Measurements from ENCODE around the gene IGDCC3. TPM values are rescaled to one million over a fixed set of nuclear protein-coding genes. Genes with fewer than 3 reads are reported as not detected.

Gene IGDCC3
- total and polyA plus RNA-seq, 4 experiments from 2014 or later, result not detected

- Mint-ChIP-seq H3K4me3 (no peak overlapping the region), H3K36me3 (no peaks in the 10 kb centered on the region), H3K4me1 (peaks cover 6 to 10% (median 7%) of the 10 kb centered on the region in 4 donors), H3K27ac (no peak overlapping the region), H3K27me3 (peaks cover 45 to 47% of the 10 kb centered on the region in 2 donors), H3K9me3 (no peaks in the 10 kb centered on the region)
- Histone ChIP-seq H3K27me3 (ENCODE audit: insufficient read depth, low read length) (peaks cover 11% of the 10 kb centered on the region), H3K4me1 (ENCODE audit: insufficient read depth, low read length) (no peaks in the 10 kb centered on the region), H3K4me3 (ENCODE audit: low read length in 2 of 2) (no peak overlapping the region), H3K9me3 (ENCODE audit: control insufficient read depth in 1 of 2, low read length in 2 of 2) (no peaks in the 10 kb centered on the region), H3K36me3 (ENCODE audit: insufficient read depth, low read length) (no peaks in the 10 kb centered on the region), H3K27ac (ENCODE audit: low read depth, low read length) (no peak overlapping the region)
- intact Hi-C loops (cut with micrococcal nuclease), result no loop called here
- ChIA-PET CTCF (ENCODE audit: partially characterized antibody) (no interaction called here), POLR2A (ENCODE audit: partially characterized antibody) (no interaction called here)
- DNase-seq, result no peak
Measured at GRCh38 chr15:65393091-65393490, 15.3 kb upstream of the IGDCC3 start.

- intact Hi-C loops (cut with micrococcal nuclease), result no loop called here
- H3K27me3 ChIP-seq (ENCODE audit: insufficient read depth, low read length), result peaks cover 11% of the 10 kb centered on the region
- no peaks in the 10 kb centered on the region for H3K36me3 ChIP-seq (ENCODE audit: insufficient read depth, low read length)
- H3K9me3 ChIP-seq (ENCODE audit: control insufficient read depth in 1 of 2, low read length in 2 of 2), result no peaks in the 10 kb centered on the region
- ChIA-PET POLR2A (ENCODE audit: partially characterized antibody) (no interaction called here), CTCF (ENCODE audit: partially characterized antibody) (no interaction called here)
- no peak for DNase-seq
- H3K27me3 Mint-ChIP-seq, result peaks cover 42 to 45% of the 10 kb centered on the region in 2 donors
- no peaks in the 10 kb centered on the region for H3K36me3 Mint-ChIP-seq
- H3K4me1 Mint-ChIP-seq, result peaks cover 6 to 10% (median 7%) of the 10 kb centered on the region in 4 donors
- H3K27ac Mint-ChIP-seq, result no peak overlapping the region
- no peak overlapping the region for H3K4me3 ChIP-seq (ENCODE audit: low read length in 2 of 2)
- no peaks in the 10 kb centered on the region for H3K9me3 Mint-ChIP-seq
- no peak overlapping the region for H3K27ac ChIP-seq (ENCODE audit: low read depth, low read length)
- no peaks in the 10 kb centered on the region for H3K4me1 ChIP-seq (ENCODE audit: insufficient read depth, low read length)
- no peak overlapping the region for H3K4me3 Mint-ChIP-seq
Measured at GRCh38 chr15:65392368-65392767, 14.6 kb upstream of the IGDCC3 start.

DNA sequence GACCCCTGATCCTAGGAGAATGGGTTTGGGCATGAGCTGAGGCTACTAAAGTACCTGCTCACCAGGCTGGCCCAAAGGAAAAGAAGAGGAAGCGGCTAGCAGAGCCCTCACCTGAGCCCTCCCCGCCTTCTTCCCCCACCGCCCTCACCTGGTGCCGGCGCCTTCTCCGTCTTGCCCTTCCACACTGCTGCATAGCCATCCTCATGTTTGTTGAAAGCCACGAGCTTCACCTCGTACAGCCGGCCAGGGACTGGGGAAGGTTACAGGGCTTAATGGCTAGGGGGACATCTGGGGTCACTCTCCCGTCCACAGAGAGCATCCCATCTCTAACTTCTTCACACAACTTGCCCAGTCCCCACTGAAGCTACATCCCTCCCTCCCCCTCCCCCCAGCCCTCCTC, 13.9 kb upstream of the IGDCC3 start:
- CTCF ChIA-PET (ENCODE audit: partially characterized antibody), result interaction anchor here (0.9 to 1.1 kb wide), 2 partner anchors 9 to 73 kb away, joined by 3 to 5 read pairs; no protein-coding TSS in a partner anchor
- intact Hi-C loops (cut with micrococcal nuclease), result no loop called here
- no peak for DNase-seq
- Histone ChIP-seq H3K4me1 (ENCODE audit: insufficient read depth, low read length) (no peaks in the 10 kb centered on the region), H3K27ac (ENCODE audit: low read depth, low read length) (no peak overlapping the region), H3K4me3 (ENCODE audit: low read length in 2 of 2) (no peak overlapping the region), H3K36me3 (ENCODE audit: insufficient read depth, low read length) (no peaks in the 10 kb centered on the region), H3K9me3 (ENCODE audit: control insufficient read depth in 1 of 2, low read length in 2 of 2) (no peaks in the 10 kb centered on the region), H3K27me3 (ENCODE audit: insufficient read depth, low read length) (peaks cover 11% of the 10 kb centered on the region)
- H3K27ac Mint-ChIP-seq, result no peak overlapping the region
- no peak overlapping the region for H3K4me3 Mint-ChIP-seq
- H3K36me3 Mint-ChIP-seq, result no peaks in the 10 kb centered on the region
- peaks cover 0 to 1% (median 0%) of the 10 kb centered on the region in 8 donors for H3K9me3 Mint-ChIP-seq
- POLR2A ChIA-PET (ENCODE audit: partially characterized antibody), result no interaction called here
- peaks cover 37 to 39% of the 10 kb centered on the region in 2 donors for H3K27me3 Mint-ChIP-seq
- H3K4me1 Mint-ChIP-seq, result peaks cover 4 to 6% (median 5%) of the 10 kb centered on the region in 4 donors

DNA sequence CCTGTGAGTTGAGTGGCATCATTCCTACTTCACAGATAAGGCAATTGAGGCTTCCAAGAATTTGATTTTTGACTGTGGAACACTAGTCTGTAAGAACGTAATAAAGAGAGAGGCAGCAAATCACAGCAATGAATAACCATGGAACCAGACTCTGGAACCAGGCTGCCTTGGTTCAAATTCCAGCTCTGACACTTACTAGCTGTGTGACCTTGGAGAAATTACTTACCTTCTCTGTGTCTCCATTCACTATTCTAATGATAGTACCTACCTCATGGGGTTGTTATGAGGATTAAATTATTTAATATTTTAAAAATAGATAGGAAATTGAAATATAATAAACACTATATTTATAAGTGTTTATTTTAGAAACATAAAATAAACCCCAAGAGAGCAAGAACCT, 12.6 kb upstream of the IGDCC3 start:
- Mint-ChIP-seq H3K4me1 (peaks cover 0 to 4% (median 2%) of the 10 kb centered on the region in 4 donors), H3K27me3 (peaks cover 33% of the 10 kb centered on the region in 2 donors), H3K27ac (no peak overlapping the region), H3K4me3 (no peak overlapping the region), H3K36me3 (no peaks in the 10 kb centered on the region), H3K9me3 (peaks cover 0 to 2% (median 0%) of the 10 kb centered on the region in 8 donors)
- Histone ChIP-seq H3K4me3 (ENCODE audit: low read length in 2 of 2) (no peak overlapping the region), H3K9me3 (ENCODE audit: control insufficient read depth in 1 of 2, low read length in 2 of 2) (no peaks in the 10 kb centered on the region), H3K36me3 (ENCODE audit: insufficient read depth, low read length) (no peaks in the 10 kb centered on the region), H3K27me3 (ENCODE audit: insufficient read depth, low read length) (peaks cover 9% of the 10 kb centered on the region), H3K27ac (ENCODE audit: low read depth, low read length) (no peak overlapping the region), H3K4me1 (ENCODE audit: insufficient read depth, low read length) (peaks cover under 1% of the 10 kb centered on the region)
- intact Hi-C loops (cut with micrococcal nuclease), result no loop called here
- POLR2A ChIA-PET (ENCODE audit: partially characterized antibody), result no interaction called here
- CTCF ChIA-PET (ENCODE audit: partially characterized antibody), result interaction anchor here (0.8 to 1.1 kb wide), 2 partner anchors 9 to 72 kb away, joined by 3 to 5 read pairs; no protein-coding TSS in a partner anchor
- DNase-seq, result no peak

GRCh38 chr15:65389226-65389625, 11.4 kb upstream of the IGDCC3 start:
- POLR2A ChIA-PET (ENCODE audit: partially characterized antibody), result no interaction called here
- H3K9me3 ChIP-seq (ENCODE audit: control insufficient read depth in 1 of 2, low read length in 2 of 2), result no peaks in the 10 kb centered on the region
- no peaks in the 10 kb centered on the region for H3K36me3 Mint-ChIP-seq
- intact Hi-C loops (cut with micrococcal nuclease), result no loop called here
- H3K27ac Mint-ChIP-seq, result no peak overlapping the region
- H3K27me3 ChIP-seq (ENCODE audit: insufficient read depth, low read length), result no peaks in the 10 kb centered on the region
- H3K36me3 ChIP-seq (ENCODE audit: insufficient read depth, low read length), result no peaks in the 10 kb centered on the region
- H3K4me3 Mint-ChIP-seq, result no peak overlapping the region
- peaks cover 11% of the 10 kb centered on the region for H3K4me1 ChIP-seq (ENCODE audit: insufficient read depth, low read length)
- CTCF ChIA-PET (ENCODE audit: partially characterized antibody), result interaction anchor here (1.6 to 1.7 kb wide), 2 partner anchors 68 to 70 kb away, joined by 4 to 7 read pairs; no protein-coding TSS in a partner anchor
- H3K9me3 Mint-ChIP-seq, result peaks cover 0 to 2% (median 0%) of the 10 kb centered on the region in 8 donors
- no peak overlapping the region for H3K27ac ChIP-seq (ENCODE audit: low read depth, low read length)
- no peak for DNase-seq
- H3K4me3 ChIP-seq (ENCODE audit: low read length in 2 of 2), result no peak overlapping the region
- peaks cover 2 to 15% (median 5%) of the 10 kb centered on the region in 4 donors for H3K4me1 Mint-ChIP-seq
- peaks cover 22 to 25% of the 10 kb centered on the region in 2 donors for H3K27me3 Mint-ChIP-seq

DNA sequence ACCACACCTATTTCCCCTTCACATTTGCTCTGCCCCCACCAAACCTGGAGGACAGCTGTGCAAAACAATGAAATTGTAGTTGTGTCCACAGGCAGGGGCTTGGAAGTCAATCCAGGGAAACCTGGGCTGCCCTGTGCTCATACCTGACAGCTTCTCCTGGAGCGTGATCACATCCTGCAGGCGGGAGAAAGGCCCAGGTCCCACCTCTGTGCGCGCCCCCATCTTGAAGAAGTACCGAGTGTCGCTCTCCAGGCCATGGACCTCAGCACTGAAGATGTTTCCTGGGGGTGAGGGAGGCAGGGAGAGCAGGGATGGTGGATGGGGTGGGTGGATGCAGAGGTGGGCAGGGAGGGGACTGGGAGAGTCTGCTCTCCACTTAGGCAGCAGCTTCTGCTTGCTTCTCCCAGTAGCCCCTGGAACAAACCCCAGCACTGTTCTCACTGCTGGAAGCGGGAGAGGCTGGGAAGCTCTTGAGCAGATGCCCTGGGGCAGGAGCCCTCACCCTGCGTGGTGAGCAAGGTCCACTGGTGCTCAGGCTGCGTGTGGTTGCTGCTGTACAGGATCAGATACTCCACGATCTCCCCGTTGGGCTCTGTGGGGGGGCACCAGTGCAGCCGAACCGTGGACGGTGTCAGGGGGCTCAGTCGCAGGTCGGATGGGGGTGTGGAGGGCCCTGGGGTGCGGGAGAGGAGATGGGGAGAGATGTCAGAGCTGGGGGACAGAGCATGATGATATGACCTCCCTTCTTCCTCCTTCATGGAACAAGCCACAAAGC, 10.7 kb upstream of the IGDCC3 start:
- DNase-seq, result no peak
- POLR2A ChIA-PET (ENCODE audit: partially characterized antibody), result no interaction called here

GRCh38 chr15:65386886-65387285, 9.1 kb upstream of the IGDCC3 start:
- Mint-ChIP-seq H3K4me3 (no peak overlapping the region), H3K4me1 (peaks cover 2 to 17% (median 5%) of the 10 kb centered on the region in 4 donors), H3K27me3 (peaks cover 6 to 10% of the 10 kb centered on the region in 2 donors), H3K36me3 (no peaks in the 10 kb centered on the region), H3K9me3 (peaks cover 0 to 2% (median 0%) of the 10 kb centered on the region in 8 donors), H3K27ac (no peak overlapping the region)
- Histone ChIP-seq H3K9me3 (ENCODE audit: control insufficient read depth in 1 of 2, low read length in 2 of 2) (no peaks in the 10 kb centered on the region), H3K27ac (ENCODE audit: low read depth, low read length) (no peak overlapping the region), H3K4me3 (ENCODE audit: low read length in 2 of 2) (no peak overlapping the region), H3K4me1 (ENCODE audit: insufficient read depth, low read length) (peaks cover 11% of the 10 kb centered on the region), H3K27me3 (ENCODE audit: insufficient read depth, low read length) (no peaks in the 10 kb centered on the region), H3K36me3 (ENCODE audit: insufficient read depth, low read length) (no peaks in the 10 kb centered on the region)
- no peak for DNase-seq
- intact Hi-C loops (cut with micrococcal nuclease), result no loop called here
- POLR2A ChIA-PET (ENCODE audit: partially characterized antibody), result no interaction called here
- CTCF ChIA-PET (ENCODE audit: partially characterized antibody), result interaction anchor here (0.9 to 7.8 kb wide), 6 partner anchors 12 to 67 kb away, joined by 3 to 145 read pairs (median 3); no protein-coding TSS in a partner anchor

More for the DNA sequence above, 10.7 kb upstream of the IGDCC3 start:
- Mint-ChIP-seq H3K4me3 (no peak overlapping the region), H3K36me3 (no peaks in the 10 kb centered on the region), H3K27ac (no peak overlapping the region), H3K4me1 (peaks cover 2 to 17% (median 5%) of the 10 kb centered on the region in 4 donors), H3K27me3 (peaks cover 15 to 18% of the 10 kb centered on the region in 2 donors), H3K9me3 (peaks cover 0 to 2% (median 0%) of the 10 kb centered on the region in 8 donors)
- Histone ChIP-seq H3K36me3 (ENCODE audit: insufficient read depth, low read length) (no peaks in the 10 kb centered on the region), H3K27ac (ENCODE audit: low read depth, low read length) (no peak overlapping the region), H3K4me1 (ENCODE audit: insufficient read depth, low read length) (peaks cover 11% of the 10 kb centered on the region), H3K9me3 (ENCODE audit: control insufficient read depth in 1 of 2, low read length in 2 of 2) (no peaks in the 10 kb centered on the region), H3K4me3 (ENCODE audit: low read length in 2 of 2) (no peak overlapping the region), H3K27me3 (ENCODE audit: insufficient read depth, low read length) (no peaks in the 10 kb centered on the region)
- intact Hi-C loops (cut with micrococcal nuclease), result no loop called here
- CTCF ChIA-PET (ENCODE audit: partially characterized antibody), result interaction anchor here (0.5 to 1.7 kb wide), 3 partner anchors 68 to 644 kb away, joined by 3 to 7 read pairs (median 4); no protein-coding TSS in a partner anchor

Measured in CD4-positive, alpha-beta memory T cell (primary cell).